Thyroid gland (tissue), 4 donors: ENCODE data around the gene CSAD.

Experiments
- POLR2A ChIP-seq, 2 donors: fragments of 450-650 bp; IDR thresholded peaks; one replicate each; pipeline ENCODE4 v1.6.1; 2017; ENCODE audit warnings: antibody characterized with exemption in 2 of 2, mild to moderate bottlenecking in 2 of 2, moderate library complexity in 1 of 2
- TF ChIP-seq, protein P1 (sequence below), 6 experiments: fragments of 200-600 bp in 3 of 6; fragments of 450-650 bp in 3 of 6; sonication (generic) in 3 of 6; IDR thresholded peaks; one replicate each; pipeline ENCODE4 v1.5.1; 2016 to 2019; ENCODE audit warnings: antibody characterized with exemption in 6 of 6, mild to moderate bottlenecking in 2 of 6, inconsistent platforms in 1 of 6, moderate library complexity in 1 of 6

DNA sequence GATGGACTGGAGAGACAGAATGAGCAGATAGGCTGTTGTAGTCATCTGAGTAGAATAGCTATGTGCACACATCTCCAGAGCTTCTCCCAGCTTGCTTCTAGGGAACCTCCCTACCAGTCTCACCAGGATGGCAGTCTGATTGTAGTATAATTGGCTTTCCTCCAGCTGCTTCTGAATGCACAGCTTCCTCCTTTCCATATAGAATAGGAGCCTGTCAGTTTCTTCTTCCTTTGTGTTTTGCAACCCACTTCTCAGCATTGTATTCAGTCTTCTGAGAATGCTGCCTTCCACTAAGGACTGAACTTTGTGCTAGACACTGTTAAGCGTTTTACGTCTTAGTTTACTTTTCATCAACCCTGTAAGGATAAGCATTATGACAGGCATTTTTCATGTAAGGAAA is 2.2 kb upstream of the CSAD start:
- TF ChIP-seq, protein P1, sequence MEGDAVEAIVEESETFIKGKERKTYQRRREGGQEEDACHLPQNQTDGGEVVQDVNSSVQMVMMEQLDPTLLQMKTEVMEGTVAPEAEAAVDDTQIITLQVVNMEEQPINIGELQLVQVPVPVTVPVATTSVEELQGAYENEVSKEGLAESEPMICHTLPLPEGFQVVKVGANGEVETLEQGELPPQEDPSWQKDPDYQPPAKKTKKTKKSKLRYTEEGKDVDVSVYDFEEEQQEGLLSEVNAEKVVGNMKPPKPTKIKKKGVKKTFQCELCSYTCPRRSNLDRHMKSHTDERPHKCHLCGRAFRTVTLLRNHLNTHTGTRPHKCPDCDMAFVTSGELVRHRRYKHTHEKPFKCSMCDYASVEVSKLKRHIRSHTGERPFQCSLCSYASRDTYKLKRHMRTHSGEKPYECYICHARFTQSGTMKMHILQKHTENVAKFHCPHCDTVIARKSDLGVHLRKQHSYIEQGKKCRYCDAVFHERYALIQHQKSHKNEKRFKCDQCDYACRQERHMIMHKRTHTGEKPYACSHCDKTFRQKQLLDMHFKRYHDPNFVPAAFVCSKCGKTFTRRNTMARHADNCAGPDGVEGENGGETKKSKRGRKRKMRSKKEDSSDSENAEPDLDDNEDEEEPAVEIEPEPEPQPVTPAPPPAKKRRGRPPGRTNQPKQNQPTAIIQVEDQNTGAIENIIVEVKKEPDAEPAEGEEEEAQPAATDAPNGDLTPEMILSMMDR (IDR thresholded peaks at IDR 0.05) = no peak
- no peak for TF ChIP-seq POLR2A (IDR thresholded peaks at IDR 0.05)
